Measurements from ENCODE around the gene SEMA6A.

GRCh38 chr5:116456036-116456435 lies 118.6 kb downstream of the SEMA6A start:
- no peak for TF ChIP-seq POLR2A (IDR thresholded peaks at IDR 0.05)
- TF ChIP-seq CTCF (IDR thresholded peaks at IDR 0.05), result no peak
- TF ChIP-seq POLR2AphosphoS5 (IDR thresholded peaks at IDR 0.05), result no peak

Measured in sigmoid colon (tissue), 4 donors.